WTC11 (cell line): ENCODE results near the gene XRCC1. TPM values are rescaled to one million over a fixed set of nuclear protein-coding genes. Genes with fewer than 3 reads are reported as not detected.
A peak's percentile ranks its signal among the peaks of the same experiment; 100 is the strongest.

Experiments used
- ATAC-seq: fragments of 200-7000 bp; cut with Tn5 transposase; 2 replicates; pipeline ENCODE4 v1.10.0; 2021; ENCODE audit warnings: mild to moderate bottlenecking, moderate library complexity
- CTCF ChIA-PET: fragments of 300-600 bp; sonication (Branson Sonifier 250); formaldehyde crosslinking; loops from one replicate; lab custom pipeline; 2021; ENCODE audit warnings: antibody characterized with exemption; lab: Charles Lee
- POLR2A ChIA-PET: fragments of 350-600 bp; sonication (Branson Sonifier 250); formaldehyde crosslinking; loops from one replicate; lab custom pipeline; 2021; ENCODE audit warnings: antibody characterized with exemption; lab: Charles Lee
- DNase-seq: peaks from one replicate; pipeline ENCODE4 v3.0.0; 2021; ENCODE audit warnings: low spot score
- H3K27ac Mint-ChIP-seq: 2 replicates; pipeline ENCODE4 v1.8.0; 2021; ENCODE audit warnings: mixed read lengths
- H3K27me3 Mint-ChIP-seq: 2 replicates; pipeline ENCODE4 v1.8.0; 2021; ENCODE audit warnings: low read depth, mild to moderate bottlenecking, moderate library complexity, mixed read lengths
- H3K36me3 Mint-ChIP-seq: 2 replicates; pipeline ENCODE4 v1.8.0; 2021; ENCODE audit warnings: mixed read lengths
- H3K4me1 Mint-ChIP-seq: 2 replicates; pipeline ENCODE4 v1.8.0; 2022; ENCODE audit warnings: mixed read lengths
- H3K4me3 Mint-ChIP-seq: 2 replicates; pipeline ENCODE4 v1.8.0; 2021; ENCODE audit warnings: mild to moderate bottlenecking, moderate library complexity, mixed read lengths
- H3K9me3 Mint-ChIP-seq: 2 replicates; pipeline ENCODE4 v1.8.0; 2021; ENCODE audit warnings: mixed read lengths
- AFF4 ChIP-seq: sonication (generic); formaldehyde crosslinking; IDR thresholded peaks from 2 replicates; pipeline ENCODE4 v1.8.1; 2023; ENCODE audit warnings: mild to moderate bottlenecking, missing genetic modification reagents, borderline replicate concordance
- ATF2 ChIP-seq: sonication (generic); formaldehyde crosslinking; IDR thresholded peaks from 2 replicates; pipeline ENCODE4 v1.8.1; 2022; ENCODE audit warnings: low read depth, missing genetic modification reagents, borderline replicate concordance
- ATF6 ChIP-seq: sonication (generic); formaldehyde crosslinking; IDR thresholded peaks from 2 replicates; pipeline ENCODE4 v1.8.1; 2023; ENCODE audit warnings: mild to moderate bottlenecking, missing genetic modification reagents
- FOXK1 ChIP-seq: sonication (generic); formaldehyde crosslinking; IDR thresholded peaks from 2 replicates; pipeline ENCODE4 v1.8.0; 2022; ENCODE audit warnings: mild to moderate bottlenecking, moderate library complexity, missing genetic modification reagents
- FOXP4 ChIP-seq: sonication (generic); formaldehyde crosslinking; IDR thresholded peaks from 2 replicates; pipeline ENCODE4 v1.8.0; 2022; ENCODE audit warnings: mild to moderate bottlenecking, missing genetic modification reagents
- GTF2I ChIP-seq: fragments of 250-450 bp; sonication (Bioruptor Pico); conservative IDR thresholded peaks from 2 replicates; pipeline ENCODE4 v1.4.0; 2021; ENCODE audit warnings: mild to moderate bottlenecking
- HMGXB4 ChIP-seq: sonication (generic); formaldehyde crosslinking; IDR thresholded peaks from 2 replicates; pipeline ENCODE4 v1.8.1; 2023; ENCODE audit warnings: mild to moderate bottlenecking, moderate library complexity, missing genetic modification reagents
- NR2C2 ChIP-seq: sonication (generic); formaldehyde crosslinking; IDR thresholded peaks from 2 replicates; pipeline ENCODE4 v1.8.0; 2022; ENCODE audit warnings: mild to moderate bottlenecking, missing genetic modification reagents
- TP53 ChIP-seq: sonication (generic); formaldehyde crosslinking; IDR thresholded peaks from 2 replicates; pipeline ENCODE4 v1.8.1; 2023; ENCODE audit warnings: mild to moderate bottlenecking, missing genetic modification reagents
- ZMAT4 ChIP-seq: fragments of 250-450 bp; sonication (Bioruptor Pico); IDR thresholded peaks from 2 replicates; pipeline ENCODE4 v1.9.0; 2021; ENCODE audit warnings: mild to moderate bottlenecking
- ZNF232 ChIP-seq: sonication (generic); formaldehyde crosslinking; IDR thresholded peaks from 2 replicates; pipeline ENCODE4 v1.8.0; 2022; ENCODE audit warnings: mild to moderate bottlenecking, missing genetic modification reagents
- ZNF263 ChIP-seq: sonication (generic); formaldehyde crosslinking; IDR thresholded peaks from 2 replicates; pipeline ENCODE4 v1.8.1; 2022; ENCODE audit warnings: low read depth, mild to moderate bottlenecking, moderate library complexity, missing genetic modification reagents
- ZNF416 ChIP-seq: fragments of 250-450 bp; sonication (Bioruptor Pico); IDR thresholded peaks from 2 replicates; pipeline ENCODE4 v1.9.0; 2021; ENCODE audit warnings: mild to moderate bottlenecking, inconsistent platforms
- ZNF425 ChIP-seq: fragments of 250-450 bp; sonication (Bioruptor Pico); conservative IDR thresholded peaks from 2 replicates; pipeline ENCODE4 v1.9.0; 2021; ENCODE audit warnings: mild to moderate bottlenecking
- total RNA-seq: library from RNA; stranded (reverse); gene quantifications from 3 replicates; pipeline ENCODE4 v1.2.3, GENCODE V29; 2021

Gene XRCC1
- total RNA-seq, 1 experiment from 2014 or later = 48.3 TPM

- TF ChIP-seq HMGXB4 (CRISPR knock-in tag) (no peak), ZMAT4 (CRISPR knock-in tag) (no peak), GTF2I (no peak)
Observed at GRCh38 chr19:43505186-43505456, 70.2 kb downstream of the XRCC1 start (continued).

GRCh38 chr19:43504426-43505185, 70.7 kb downstream of the XRCC1 start, which contains the start of gene PHLDB3:
TSS of gene PHLDB3 (minus strand) at chr19:43504746. CDS start at chr19:43504118, 628 bp downstream.
- ATAC-seq (peak; percentile 23), DNase-seq (peak; percentile 44)
- Mint-ChIP-seq H3K36me3 (peaks cover 2% of the 10 kb centered on the region; the same call in 1 of the 2 replicates), H3K27me3 (peaks cover 38% of the 10 kb centered on the region), H3K4me3 (peak within 1 kb of the TSS; percentile 91), H3K4me1 (peaks cover 21% of the 10 kb centered on the region), H3K9me3 (no peaks in the 10 kb centered on the region), H3K27ac (peak within 1 kb of the TSS; percentile 74)
- CTCF ChIA-PET = interaction anchor here (0.8 to 3.5 kb wide), 22 partner anchors 9 to 164 kb away, joined by 3 to 50 read pairs (median 6); partner anchors contain the start of genes ETHE1, IRGQ, ZNF575 and ZNF576
- POLR2A ChIA-PET = interaction anchor here (1.0 to 1.8 kb wide), 5 partner anchors 25 to 91 kb away, joined by 3 to 11 read pairs (median 4); partner anchors contain the start of genes IRGQ, LYPD3 and ZNF576
- TF ChIP-seq ATF6 (CRISPR knock-in tag) = no peak
- no peak for TF ChIP-seq ZNF232 (CRISPR knock-in tag)
- TF ChIP-seq ZNF263 = no peak
- TF ChIP-seq NR2C2 (CRISPR knock-in tag) = no peak
- 0 out of 2 replicates have a peak, but pooled peaks have one; percentile 40 for TF ChIP-seq FOXK1 (CRISPR knock-in tag)
- TF ChIP-seq ATF2 (CRISPR knock-in tag) = no peak
- no peak for TF ChIP-seq TP53 (CRISPR knock-in tag)
- peak; percentile 65; the same call in 1 of the 2 replicates for TF ChIP-seq HMGXB4 (CRISPR knock-in tag)
- 0 out of 2 replicates have a peak, but pooled peaks have one; percentile 24 for TF ChIP-seq FOXP4
- no peak for TF ChIP-seq ZNF416 (CRISPR knock-in tag)
- no peak for TF ChIP-seq ZNF425 (CRISPR knock-in tag)
- no peak for TF ChIP-seq AFF4 (CRISPR knock-in tag)
